Activated CD4-positive, alpha-beta T cell treated with anti-CD3 and anti-CD28 coated beads, Interleukin-2, Interleukin-6, amounts not matched to agents 100 ng/mL and 50 ng/mL, durations not matched to agents 16 hours and 8 hours (primary cell): ENCODE results near the gene CACNA2D3.

Experiments used
- DNase-seq: peaks from one replicate; pipeline ENCODE4 v3.0.0-alpha.2; 2020

The CACNA2D3 gene

DNA sequence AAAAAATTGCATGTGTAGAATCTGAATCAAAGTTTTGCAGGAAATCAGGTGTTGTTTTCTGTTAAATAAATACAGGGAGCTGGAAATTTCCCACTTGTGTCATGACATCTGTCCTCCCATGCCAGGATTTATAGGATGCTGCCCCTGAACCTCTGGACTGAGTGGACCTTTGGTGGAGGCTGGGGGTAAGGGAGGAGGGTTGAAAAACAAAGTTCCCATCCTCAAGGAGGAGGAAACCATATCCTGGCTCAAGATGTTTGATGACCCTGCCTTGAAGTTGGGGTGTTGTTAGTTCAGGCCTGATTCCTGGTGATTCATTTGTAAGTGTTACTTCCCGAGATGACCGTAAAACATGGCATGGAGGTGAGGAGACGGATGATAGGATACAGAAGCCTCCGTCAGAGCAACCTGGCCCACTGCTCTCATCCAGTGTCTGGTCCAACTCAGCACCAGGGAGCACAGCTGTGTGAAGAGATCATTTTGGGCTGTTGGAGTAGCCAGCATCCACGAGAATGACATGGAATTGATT is 223.6 kb downstream of the CACNA2D3 start:
- DNase-seq: no peak

DNA sequence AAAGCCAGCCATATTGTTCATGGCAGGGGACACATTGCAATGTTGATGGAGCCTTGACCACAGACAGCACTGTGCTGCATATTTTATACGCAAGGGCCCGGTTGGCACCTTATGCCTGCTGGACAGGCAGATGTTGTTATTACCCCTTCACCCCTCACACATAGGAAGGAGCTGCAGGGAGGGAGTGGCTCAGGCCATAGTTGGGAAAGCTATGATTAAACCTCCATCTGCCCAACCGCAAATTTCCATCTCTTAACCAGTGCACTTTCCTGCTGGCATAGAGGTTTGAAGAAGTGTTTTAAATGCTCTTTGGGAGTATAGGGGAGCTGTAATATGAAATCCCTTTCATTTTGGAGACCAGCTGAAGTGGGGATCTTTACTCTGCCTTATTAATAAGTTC is 224.7 kb downstream of the CACNA2D3 start:
- no peak for DNase-seq

DNA sequence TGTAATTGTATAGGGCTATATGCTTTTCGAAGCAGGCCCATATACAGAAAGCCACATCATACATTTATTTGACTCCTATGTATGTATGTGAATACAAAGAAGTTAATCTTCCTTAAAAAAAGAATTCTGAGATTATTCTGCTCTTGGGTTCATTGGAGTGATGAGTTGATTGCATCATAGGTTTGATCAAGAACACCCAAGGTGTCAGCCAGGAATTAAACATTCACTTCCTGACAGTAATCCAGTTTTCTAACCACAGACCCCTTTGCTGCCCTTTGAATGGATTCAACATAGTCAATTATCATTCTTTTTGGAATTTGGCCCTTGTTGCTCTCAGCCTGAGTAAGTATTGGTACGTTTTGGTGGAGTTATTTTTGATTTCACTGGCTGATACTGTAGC is 225.6 kb downstream of the CACNA2D3 start:
- DNase-seq: no peak

DNA sequence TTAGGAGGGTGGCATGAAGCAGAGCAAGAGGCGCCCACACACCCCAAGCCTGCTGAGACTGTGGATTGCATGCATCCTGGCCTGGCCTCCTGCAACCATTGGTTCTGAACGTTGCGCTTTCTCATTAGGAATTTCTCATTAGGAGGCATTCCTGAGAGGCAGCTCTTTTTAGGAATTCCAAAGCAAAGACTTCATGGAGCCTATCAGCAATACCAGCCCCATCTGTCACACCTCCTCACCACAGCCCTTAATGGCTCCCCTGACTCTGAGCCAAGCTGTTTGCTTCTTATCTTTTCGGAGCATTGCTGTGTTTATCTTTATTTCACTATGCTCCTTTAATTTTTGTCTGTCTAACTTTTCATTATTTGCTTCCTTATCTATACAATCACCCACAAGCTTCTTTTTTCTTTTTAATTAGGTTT is 226.9 kb downstream of the CACNA2D3 start:
- no peak for DNase-seq

DNA sequence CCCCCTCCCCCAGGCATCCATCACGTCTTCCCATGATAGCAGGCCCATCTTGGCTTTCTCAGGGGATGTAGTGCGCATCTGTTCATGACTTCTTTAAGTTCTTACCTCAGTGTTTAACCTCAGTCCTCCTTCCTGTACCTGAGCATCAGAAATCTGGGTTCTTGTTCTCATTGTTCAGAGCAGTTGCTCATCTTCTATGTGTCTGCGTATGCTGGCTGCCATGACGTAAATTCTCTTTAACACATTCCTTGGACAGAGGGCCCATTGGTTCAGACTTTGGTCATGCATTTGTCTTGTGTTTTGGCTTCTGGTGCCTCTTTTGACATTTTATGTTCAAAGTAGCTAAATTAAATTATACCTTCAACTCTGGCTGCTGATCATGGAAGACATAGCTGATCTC is 227.3 kb downstream of the CACNA2D3 start:
- DNase-seq: no peak

DNA sequence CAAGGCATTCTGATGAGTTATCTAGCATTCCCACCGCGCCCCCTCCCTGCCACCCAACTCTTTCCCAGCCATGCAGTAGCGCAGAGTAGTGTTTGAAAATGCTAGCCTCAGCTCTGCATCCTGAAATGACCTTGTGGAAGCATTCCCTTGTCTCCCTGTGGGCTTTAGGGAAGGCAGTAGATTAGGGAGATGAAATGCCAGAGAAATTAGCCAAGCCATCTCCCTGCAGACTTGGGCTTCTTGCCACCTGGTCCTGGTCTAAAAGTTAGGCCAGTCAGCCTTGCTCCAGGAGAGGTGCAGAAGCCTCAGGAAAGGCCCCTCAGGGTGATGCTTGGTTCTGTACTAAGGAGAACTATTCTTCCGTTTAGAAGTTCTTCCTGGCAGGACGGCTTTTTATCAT is 231.2 kb downstream of the CACNA2D3 start:
- no peak for DNase-seq

DNA sequence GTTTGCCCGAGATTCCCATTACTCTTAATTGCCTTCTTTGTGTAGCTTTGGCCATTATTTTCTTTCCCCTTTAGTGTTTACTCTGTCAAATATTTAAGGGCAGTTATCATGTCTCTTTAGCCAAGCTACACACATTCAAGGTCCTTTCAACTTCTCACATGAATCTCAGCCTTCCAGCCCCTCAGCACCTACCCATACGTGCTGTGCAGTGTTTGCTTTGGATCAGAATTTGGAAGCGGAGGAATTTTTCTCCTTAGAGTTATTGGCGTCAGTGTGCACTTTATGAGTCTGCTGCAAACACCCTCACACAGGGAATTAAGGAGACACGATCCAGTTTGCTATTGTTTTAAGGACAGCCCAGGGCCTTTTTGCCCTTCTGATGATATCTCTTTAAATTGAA is 231.6 kb downstream of the CACNA2D3 start:
- no peak for DNase-seq

DNA sequence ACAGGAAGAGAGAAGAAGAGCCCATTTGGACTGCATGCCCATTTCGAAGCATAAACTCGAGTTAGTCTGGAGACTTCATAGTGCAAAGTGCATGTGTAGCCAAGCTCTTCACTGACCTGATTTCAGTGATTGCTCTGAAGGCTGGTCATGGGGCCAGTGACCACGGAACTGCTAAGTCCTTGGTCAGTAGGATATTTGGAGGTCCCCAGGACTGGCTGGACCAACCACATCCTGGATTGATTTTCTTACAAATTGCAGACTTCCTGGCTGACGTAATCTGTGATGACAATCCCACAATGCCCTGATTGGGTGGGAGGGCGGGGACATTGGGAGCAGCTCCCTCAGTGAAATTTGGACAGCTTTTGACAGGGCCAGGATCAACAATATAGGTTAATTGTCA is 233.4 kb downstream of the CACNA2D3 start:
- no peak for DNase-seq

DNA sequence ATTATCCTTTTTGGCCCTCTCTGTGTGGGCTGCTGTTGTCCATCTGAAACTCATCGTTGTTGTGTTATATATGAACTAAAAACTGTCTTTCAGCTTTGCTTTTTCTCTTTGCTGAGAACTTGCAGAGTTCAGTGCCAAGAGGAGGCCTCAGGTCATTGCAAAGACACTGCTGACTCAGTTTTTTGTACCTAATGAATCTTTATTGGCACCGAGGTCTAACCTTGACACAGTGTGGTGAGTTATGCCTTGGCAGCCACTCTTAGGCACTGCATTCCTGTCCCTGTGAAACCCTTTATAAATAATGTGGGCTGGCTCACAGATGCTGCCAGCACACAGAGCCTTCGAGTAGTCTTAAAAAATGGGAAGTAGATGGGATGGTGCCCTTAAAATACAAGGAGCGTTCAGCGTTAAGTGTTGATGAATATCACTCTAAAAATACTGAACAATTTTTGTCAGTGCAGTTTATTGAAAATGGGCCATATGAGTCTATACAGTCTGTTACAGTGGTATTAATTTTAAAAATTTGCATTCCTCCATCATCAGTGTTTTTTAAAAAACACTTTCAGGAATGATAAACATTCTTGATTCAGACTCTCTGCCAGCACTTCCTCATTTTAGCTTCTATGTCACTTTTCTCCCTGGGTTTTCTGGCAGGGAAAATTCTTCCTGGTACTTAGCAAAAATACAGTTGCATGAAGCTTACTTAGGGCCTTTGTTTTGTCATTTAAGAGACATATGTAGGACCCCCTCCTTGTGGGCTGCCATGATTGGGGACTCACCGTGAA is 234.1 kb downstream of the CACNA2D3 start:
- no peak for DNase-seq

DNA sequence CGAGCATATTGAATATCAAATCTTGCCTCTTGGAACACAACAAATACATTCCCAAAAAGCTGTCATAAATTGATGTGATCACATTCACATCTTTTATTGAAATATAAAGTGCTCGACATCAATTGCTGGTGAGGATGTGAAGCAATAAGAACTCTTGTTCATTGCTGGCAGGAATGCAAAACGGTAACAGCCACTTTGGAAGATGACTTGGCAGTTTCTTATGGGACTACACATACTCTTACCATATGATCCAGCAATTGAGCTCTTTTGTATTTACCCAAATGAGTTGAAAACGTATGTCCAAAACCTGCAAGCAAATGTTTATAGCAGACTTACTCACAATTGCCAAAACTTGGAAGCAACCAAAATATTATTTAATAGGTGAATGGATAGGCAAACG is 234.9 kb downstream of the CACNA2D3 start:
- DNase-seq: no peak

DNA sequence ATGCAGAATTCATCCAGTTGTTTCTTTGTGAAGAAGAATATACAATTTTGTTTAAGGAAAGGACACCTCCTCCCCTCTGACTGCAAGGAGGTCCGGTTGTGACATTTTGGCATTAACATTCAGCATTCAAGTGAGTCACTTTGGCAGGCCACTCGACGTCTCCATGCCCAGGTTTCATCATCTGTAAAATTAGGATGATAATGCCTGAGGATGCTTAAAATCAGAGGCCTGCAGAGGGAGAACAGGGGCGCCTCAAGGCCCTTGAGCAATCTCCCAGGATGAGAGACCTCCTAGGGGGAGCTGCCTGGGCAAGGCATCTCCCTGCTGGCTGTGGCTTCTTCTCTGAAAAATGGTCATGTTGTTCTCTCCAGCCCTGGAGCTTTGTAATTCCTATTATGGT is 236.0 kb downstream of the CACNA2D3 start:
- no peak for DNase-seq

DNA sequence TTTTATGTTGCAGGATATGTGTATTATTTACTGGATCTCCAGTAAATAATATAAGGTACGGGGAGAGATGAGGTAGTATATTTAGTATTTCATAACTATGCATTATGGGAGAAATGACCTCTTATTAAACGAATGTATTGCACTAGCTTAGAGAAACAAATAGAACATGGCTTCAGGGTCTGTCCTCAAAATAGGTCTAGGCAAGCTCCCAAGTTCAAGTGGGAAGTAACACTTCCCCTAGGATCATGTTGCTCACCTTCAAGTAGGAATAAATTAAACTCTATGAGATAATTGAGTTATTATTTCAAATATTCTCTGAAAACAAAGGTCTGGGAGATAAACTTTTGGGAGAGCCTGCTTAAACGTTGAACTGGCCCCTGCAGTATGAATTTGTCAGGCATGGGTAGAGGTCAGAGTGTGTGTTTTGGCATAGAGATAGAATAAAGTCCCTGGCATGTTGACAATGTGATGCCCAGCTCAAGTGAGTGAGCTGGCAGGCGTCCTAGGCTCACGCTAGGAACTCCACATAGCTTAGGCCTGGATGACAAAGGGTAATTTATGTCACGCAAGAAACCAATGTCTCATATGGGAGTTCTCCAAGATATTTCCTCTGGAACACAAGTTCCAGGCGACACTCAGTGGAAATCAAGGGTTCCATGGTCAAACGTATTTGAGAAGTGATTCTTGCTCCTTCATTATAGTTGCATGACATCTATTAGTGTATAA is 236.8 kb downstream of the CACNA2D3 start:
- DNase-seq: no peak

DNA sequence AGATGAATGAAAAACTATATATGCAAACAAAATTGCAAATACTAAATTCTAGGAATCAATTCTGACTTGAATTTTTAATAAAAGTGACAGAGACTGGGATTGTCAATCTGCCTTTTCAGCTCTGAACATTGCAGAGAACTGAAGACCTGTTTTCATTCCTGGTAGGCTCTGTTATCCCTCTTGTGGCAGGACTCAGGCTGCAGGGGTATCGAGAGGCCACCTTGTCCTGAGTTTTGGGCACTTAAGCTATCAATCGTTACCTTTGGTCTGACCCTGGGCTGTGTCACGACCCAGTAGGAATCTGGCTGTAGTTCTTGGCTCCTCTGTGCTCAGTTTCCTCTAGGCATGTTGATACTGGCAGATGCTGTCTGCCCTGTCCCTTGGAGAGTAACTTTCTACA is 238.0 kb downstream of the CACNA2D3 start:
- no peak for DNase-seq

DNA sequence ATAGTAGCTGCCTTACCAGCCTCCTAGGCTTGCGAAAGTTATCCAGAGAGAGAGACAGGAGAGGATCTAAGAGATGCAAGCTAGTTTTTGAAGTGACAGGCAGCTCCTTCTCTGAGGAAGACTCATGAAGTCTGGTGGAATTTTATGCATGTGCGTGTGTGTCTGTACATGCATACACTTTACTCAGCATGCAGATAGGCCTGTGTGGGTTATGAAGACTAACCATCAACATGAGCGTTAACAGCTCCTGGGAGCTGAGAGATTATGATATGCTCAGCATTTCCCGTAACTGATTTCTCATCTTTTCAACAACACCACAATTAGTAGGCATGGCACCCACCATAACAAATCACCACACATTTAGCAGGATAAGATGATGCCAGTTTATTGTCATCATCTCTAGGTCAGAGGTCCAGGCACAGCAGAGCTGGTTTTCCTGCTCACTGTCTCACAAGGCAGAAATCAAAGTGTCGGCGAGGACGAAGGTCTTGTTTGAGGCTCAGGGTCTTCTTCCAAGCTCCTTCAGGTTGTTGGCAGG is 239.5 kb downstream of the CACNA2D3 start:
- no peak for DNase-seq

DNA sequence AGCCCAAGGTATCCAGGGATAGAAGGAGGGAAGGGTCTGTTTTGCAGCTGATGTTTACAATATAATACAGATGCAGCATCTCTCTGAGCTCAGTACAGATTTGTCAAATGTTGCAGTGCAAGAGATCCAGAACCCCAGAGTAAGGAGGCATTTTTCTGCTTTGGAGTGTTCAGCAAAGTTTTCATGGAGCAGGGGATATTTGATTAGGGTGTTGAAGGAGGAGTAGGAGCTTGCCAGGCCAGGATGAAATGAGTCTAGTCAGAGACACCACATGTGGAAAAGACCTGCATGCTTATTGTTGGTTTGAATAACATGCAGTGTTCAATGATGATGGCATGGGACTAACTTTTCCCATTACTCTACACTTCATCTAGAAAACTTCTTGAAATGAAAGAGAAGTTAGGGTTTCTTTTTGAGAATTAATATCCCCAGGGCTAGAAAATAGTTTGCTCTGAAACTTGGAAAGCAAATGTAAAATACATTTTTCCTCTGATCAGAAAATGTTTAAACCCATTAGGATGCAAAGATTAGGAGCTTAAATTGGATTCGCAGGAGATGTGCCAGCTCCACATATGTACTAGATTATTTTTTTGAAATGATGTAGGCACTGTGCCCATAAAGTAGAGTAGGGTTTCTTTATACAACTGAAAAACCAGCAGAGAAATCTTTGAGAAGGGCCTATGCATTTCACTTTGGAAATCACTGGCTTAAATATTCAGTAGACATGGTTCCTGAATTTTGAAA is 243.8 kb downstream of the CACNA2D3 start:
- DNase-seq: no peak

DNA sequence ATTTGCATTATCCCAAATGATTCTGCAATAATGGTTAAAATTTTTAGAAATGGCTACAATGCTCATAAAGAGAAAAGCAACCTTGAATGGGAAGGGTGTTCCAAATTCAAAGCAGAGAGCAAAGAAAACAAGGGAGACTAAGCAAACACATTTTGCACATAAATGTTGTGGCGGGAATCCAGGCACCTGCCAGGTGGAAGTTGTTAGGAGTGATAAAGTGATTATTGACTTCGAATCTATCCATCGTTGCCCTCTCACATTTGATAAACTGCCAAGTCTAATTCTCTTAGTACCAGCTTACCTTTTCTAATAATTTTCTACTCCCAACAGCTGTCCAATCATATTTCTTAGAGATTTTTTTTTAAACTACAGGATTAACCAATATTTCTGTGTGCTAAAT is 244.5 kb downstream of the CACNA2D3 start:
- no peak for DNase-seq

DNA sequence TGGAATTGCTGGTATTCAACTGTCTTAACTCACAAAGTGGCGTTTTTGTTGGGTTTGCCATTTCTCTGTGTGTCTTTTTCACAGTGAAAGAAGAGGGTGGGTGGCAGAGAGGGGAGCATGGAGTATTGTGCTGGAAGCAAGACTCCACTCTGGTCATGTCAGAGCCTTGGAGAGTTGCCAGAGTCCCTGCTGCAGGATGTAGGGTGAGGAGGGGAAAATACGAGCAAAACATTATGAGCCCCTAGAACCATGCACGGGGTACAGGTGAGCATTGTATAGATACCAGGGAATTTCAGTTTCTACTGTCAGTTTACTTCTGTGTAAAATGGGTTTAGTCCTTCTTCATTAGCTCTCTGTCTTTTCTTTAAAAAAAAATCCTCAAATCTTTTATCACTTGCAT is 249.9 kb downstream of the CACNA2D3 start:
- no peak for DNase-seq

DNA sequence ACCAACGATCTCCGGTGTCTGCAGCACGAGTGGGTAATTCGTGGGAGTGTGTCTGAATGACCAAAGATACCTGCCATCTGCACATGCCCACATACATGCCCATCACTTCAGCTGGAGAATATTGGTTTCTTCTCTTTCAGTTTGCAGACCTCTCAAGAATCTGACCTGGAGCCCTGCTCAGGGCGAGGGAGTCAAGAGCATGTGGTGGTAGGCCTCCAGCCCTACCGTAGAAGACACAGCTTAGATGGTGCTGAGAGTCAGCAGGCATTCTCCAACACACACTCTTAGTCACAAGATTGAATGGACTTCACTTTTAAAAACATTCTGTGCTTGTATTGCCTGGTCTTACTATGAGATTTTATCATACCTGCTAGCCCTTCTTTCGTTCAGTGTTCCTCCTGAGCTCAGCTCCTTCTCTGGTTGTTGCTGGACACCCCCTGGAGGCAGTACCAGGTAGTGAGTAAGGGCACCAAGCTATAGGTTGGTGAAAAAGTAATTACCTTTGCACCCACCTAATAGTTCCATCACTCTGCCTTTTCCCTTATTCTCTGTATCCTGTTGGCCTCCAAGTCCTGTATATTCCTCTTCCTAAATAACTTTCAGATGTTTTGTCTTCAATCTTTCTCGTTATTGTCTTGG is 252.0 kb downstream of the CACNA2D3 start:
- DNase-seq: peak; percentile 22

DNA sequence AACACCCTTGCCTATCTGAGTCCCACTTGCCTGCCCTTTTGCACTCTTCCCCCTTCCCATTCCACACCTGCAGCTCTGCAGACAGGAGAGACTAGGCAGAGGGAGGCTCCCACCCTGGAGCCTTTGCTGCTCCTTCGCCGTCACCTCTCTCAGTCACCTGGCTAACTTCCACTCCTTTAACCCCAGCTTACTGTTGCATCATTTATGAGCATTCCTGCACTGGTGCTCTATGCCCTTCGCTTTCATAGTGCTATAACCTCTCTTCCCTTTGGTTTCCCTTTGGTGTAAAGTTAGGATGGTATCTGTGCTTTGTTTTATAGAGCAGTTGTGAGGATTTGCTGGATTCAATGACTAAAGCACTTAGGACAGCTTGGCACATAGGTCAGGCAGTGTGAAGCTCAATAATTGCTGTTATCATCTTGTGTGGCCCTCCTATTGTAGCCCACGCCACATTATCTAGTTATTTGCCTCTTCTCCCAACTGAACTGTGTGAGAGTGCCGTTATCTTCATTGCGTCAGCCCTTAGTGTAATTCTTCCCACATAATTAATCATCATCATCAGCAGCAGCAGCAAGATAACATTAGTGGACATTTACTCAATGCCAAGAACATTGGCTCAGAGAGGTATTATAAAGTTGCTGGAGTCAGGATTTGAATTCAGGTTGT is 253.9 kb downstream of the CACNA2D3 start:
- DNase-seq: no peak

DNA sequence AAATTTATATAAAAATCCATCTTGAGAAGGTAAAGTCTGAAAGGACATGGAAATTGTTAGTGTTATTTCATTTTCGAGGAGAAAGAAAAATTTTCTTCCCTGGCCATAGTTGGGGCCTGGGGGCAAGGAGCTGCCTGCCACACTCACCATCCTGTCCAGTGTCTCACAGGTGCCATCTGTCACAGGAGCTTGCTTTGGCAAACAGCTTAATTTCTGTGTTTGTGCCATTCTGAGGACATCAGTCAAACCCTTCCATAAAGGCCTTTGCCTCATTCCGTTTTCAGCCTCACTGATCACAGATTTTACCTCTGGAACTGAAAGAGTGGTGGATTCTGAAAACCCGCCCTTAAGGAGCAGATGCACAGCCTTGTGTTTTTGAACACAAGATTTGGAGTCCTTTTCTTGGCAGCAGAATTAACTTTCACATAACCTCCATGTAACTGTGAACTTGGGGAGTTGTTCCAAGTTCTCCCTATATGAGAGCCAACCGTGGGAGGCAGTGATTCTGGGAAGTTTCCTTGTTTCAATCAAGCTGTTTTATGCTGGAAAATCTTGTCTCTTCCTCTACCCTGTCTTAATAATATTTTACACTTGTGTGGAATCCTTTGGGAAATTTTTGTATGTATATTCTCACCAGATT is 254.7 kb downstream of the CACNA2D3 start:
- no peak for DNase-seq

DNA sequence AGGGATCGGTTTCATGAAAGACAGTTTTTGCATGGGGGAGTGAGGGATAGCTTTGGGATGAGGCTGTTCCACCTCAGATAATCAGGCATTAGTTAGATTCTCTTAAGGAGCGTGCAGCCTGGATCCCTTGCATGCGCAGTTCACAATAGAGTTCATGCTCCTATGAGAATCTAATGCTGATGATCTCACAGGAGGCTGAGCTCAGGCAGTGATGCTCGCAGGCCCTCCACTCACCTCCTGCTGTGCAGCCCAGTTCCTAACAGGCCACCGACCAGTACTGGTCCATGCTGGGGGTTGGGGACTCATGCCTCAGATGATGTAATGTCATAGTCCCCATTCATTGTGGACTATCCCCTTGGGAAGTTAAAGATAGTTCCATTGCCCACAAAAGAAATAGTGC is 255.8 kb downstream of the CACNA2D3 start:
- no peak for DNase-seq

DNA sequence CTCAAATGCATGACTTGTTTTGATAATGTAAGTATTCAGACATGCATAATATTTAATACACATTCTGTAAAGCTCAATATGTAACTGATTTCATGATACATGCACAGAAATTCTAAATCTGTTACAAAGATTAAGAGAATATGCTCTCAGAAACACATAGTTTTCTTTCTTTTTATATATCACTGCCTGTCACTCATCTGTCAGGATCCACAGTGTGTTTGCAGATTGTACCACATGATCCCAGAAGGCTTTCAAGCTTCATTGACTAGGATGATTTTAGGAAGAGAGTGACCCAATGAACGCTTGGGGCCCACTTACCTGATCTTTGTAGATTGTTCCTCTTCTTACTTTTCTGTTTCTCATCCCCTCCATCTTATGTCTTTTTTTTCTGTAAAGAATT is 261.9 kb downstream of the CACNA2D3 start:
- no peak for DNase-seq
